ENCODE results near the gene NUDT16L1.

- TF ChIP-seq CTCF (conservative IDR thresholded peaks at IDR 0.05; ENCODE audit: low read depth, low read length) (no peak), RFX5 (IDR thresholded peaks at IDR 0.05; ENCODE audit: low read depth, low read length) (no peak), CHD1 (IDR thresholded peaks at IDR 0.05; ENCODE audit: low read depth, low read length) (no peak), MAZ (IDR thresholded peaks at IDR 0.05; ENCODE audit: borderline replicate concordance, low read depth, low read length) (no peak), MAFK (IDR thresholded peaks at IDR 0.05; ENCODE audit: low read depth, low read length) (no peak), POLR2A (IDR thresholded peaks at IDR 0.05; ENCODE audit: low read depth, low read length) (no peak), SMC3 (IDR thresholded peaks at IDR 0.05; ENCODE audit: low read depth, low read length) (no peak), ELK1 (IDR thresholded peaks at IDR 0.05; ENCODE audit: borderline replicate concordance, low read depth, low read length) (no peak), FOS (IDR thresholded peaks at IDR 0.05; ENCODE audit: low read depth, low read length) (no peak), RAD21 (IDR thresholded peaks at IDR 0.05; ENCODE audit: low read length) (no peak), BHLHE40 (IDR thresholded peaks at IDR 0.05; ENCODE audit: low read depth, low read length) (no peak), USF2 (IDR thresholded peaks at IDR 0.05; ENCODE audit: low read depth, low read length) (no peak), RCOR1 (IDR thresholded peaks at IDR 0.05; ENCODE audit: insufficient replicate concordance, low read length) (no peak), MXI1 (IDR thresholded peaks at IDR 0.05; ENCODE audit: borderline replicate concordance, low read depth, low read length) (no peak)
Observed at GRCh38 chr16:4723071-4723767, 29.9 kb downstream of the NUDT16L1 start.
